KBM-7 (cell line): ENCODE measurements around the gene SIRT3.
"Not testable (repeated sequence)": the region's sequence is repeated elsewhere in the genome, so short reads cannot be mapped to it uniquely, and the experiment has no call there.

ENCODE experiments used
- DNase-seq: peaks from one replicate; pipeline ENCODE4 v3.0.0-alpha.2; 2015
- in situ Hi-C: fragments of 300-500 bp; cut with MboI; formaldehyde crosslinking; loops from 2 replicates; pipeline ENCODE4 v1.14.3; 2020; ENCODE audit warnings: low sequenced_read_pairs, low pct_unique_long_range_greater_than_20kb, mixed read lengths

The SIRT3 gene

GRCh38 chr11:196786-197731, 39.1 kb downstream of the SIRT3 start:
- in situ Hi-C loops = no loop called here
- DNase-seq = no peak

- in situ Hi-C loops, DNase-seq: not testable (repeated sequence)
Measured at GRCh38 chr11:193481-193880, 42.7 kb downstream of the SIRT3 start.

- in situ Hi-C loops, DNase-seq: not testable (repeated sequence)
Measured at GRCh38 chr11:192674-193128, 43.4 kb downstream of the SIRT3 start, which contains the start of gene SCGB1C1. Gene SCGB1C1 (plus strand): TSS chr11:193078. CDS start chr11:193100, 22 bp downstream.

- in situ Hi-C loops, DNase-seq: not testable (repeated sequence)
Measured at GRCh38 chr11:191490-192478, 44.4 kb downstream of the SIRT3 start.

GRCh38 chr11:190546-190945, 45.6 kb downstream of the SIRT3 start:
- in situ Hi-C loops, DNase-seq: not testable (repeated sequence)

GRCh38 chr11:189843-190311, 46.3 kb downstream of the SIRT3 start:
- in situ Hi-C loops = not testable (repeated sequence)

GRCh38 chr11:189200-189783, 46.9 kb downstream of the SIRT3 start:
- in situ Hi-C loops, DNase-seq: not testable (repeated sequence)

More at GRCh38 chr11:189843-190311, 46.3 kb downstream of the SIRT3 start:
- not testable (repeated sequence) for DNase-seq

- in situ Hi-C loops, DNase-seq: not testable (repeated sequence)
Measured at GRCh38 chr11:180242-180641, 55.9 kb downstream of the SIRT3 start.
